Endothelial cell of umbilical vein (primary cell): Measurements from ENCODE around the gene ARSB. TPM values are rescaled to one million over a fixed set of nuclear protein-coding genes. Genes with fewer than 3 reads are reported as not detected.

Experiments used
- BruUV-seq: library from RNA; stranded (reverse); fragments of 400-500 nt; replicated peaks from 2 replicates; lab custom pipeline; 2021; lab: Mats Ljungman, UMichigan
- CTCF ChIA-PET: fragments of 300-600, 350-600 bp; sonication (Branson Sonifier 250); formaldehyde crosslinking; loops from one replicate; lab custom pipeline; 2021; ENCODE audit warnings: antibody characterized with exemption, inconsistent platforms; lab: Charles Lee
- POLR2A ChIA-PET: fragments of 300-600, 350-600 bp; sonication (Branson Sonifier 250); formaldehyde crosslinking; loops from one replicate; lab custom pipeline; 2021; ENCODE audit warnings: antibody characterized with exemption, inconsistent platforms; lab: Charles Lee
- DNase-seq: peaks from one replicate; pipeline ENCODE4 v3.0.0-alpha.2; 2011; ENCODE audit warnings: low read depth, low spot score
- FAIRE-seq: peaks from 2 replicates; lab custom pipeline; 2011; peaks lifted over from hg19 to GRCh38; lab: Jason Lieb, UNC
- H2AFZ ChIP-seq: 2 replicates; pipeline ENCODE4 v1.6.0; 2012; ENCODE audit warnings: low read depth, low read length, control low read depth, inconsistent platforms
- H3K27ac ChIP-seq: 2 replicates; pipeline ENCODE4 v1.5.1; 2011; ENCODE audit warnings: low read depth, mild to moderate bottlenecking, control low read depth, low read length, moderate library complexity; ENCODE audit not compliant: insufficient read depth
- H3K27me3 ChIP-seq, 2 experiments: 2 replicates each; pipeline versions ENCODE4 v1.6.0 to v1.6.1; 2011; ENCODE audit warnings: low read length in 2 of 2, mixed read lengths in 1 of 2; ENCODE audit not compliant: control insufficient read depth in 2 of 2, insufficient read depth in 2 of 2
- H3K36me3 ChIP-seq, 2 experiments: 2 replicates in 1 of 2; 3 replicates in 1 of 2; pipeline ENCODE4 v1.5.1; 2011; ENCODE audit warnings: low read length in 2 of 2, mild to moderate bottlenecking in 1 of 2, moderate library complexity in 1 of 2; ENCODE audit not compliant: control insufficient read depth in 2 of 2, insufficient read depth in 2 of 2; ENCODE audit errors: extremely low read depth in 1 of 2
- H3K4me1 ChIP-seq: 3 replicates; pipeline ENCODE4 v1.5.1; 2011; ENCODE audit warnings: mild to moderate bottlenecking, low read length; ENCODE audit not compliant: control insufficient read depth, insufficient read depth; ENCODE audit errors: extremely low read depth
- H3K4me2 ChIP-seq: 2 replicates; pipeline ENCODE4 v1.6.1; 2011; ENCODE audit warnings: low read length, control low read depth, mixed read lengths; ENCODE audit not compliant: insufficient read depth
- H3K4me3 ChIP-seq, 3 experiments: fragments of 200-600 bp in 1 of 3; sonication (generic), shearing (Covaris generic) in 1 of 3; replicated peaks in 1 of 3; 2 replicates each; pipeline ENCODE4 v1.5.1; 2011 to 2016; ENCODE audit warnings: control low read depth in 3 of 3, low read length in 3 of 3, mild to moderate bottlenecking in 2 of 3, inconsistent platforms in 1 of 3, low read depth in 1 of 3, moderate library complexity in 1 of 3; ENCODE audit not compliant: insufficient read depth in 1 of 3
- H3K79me2 ChIP-seq: 2 replicates; pipeline ENCODE4 v1.6.0; 2012; ENCODE audit warnings: low read length, inconsistent platforms; ENCODE audit not compliant: control insufficient read depth, insufficient read depth
- H3K9ac ChIP-seq: replicated peaks from 2 replicates; pipeline ENCODE3; 2011; ENCODE audit warnings: low read length, control low read depth; ENCODE audit not compliant: insufficient read depth; ENCODE audit errors: extremely low read depth
- H3K9me1 ChIP-seq: replicated peaks from 3 replicates; pipeline ENCODE4 v1.6.0; 2011; ENCODE audit warnings: mild to moderate bottlenecking, low read length; ENCODE audit not compliant: control insufficient read depth, insufficient read depth; ENCODE audit errors: extremely low read depth
- H3K9me3 ChIP-seq: replicated peaks from 2 replicates; pipeline ENCODE4 v1.5.1; 2012; ENCODE audit warnings: low read length, inconsistent platforms; ENCODE audit not compliant: control insufficient read depth, insufficient read depth
- H4K20me1 ChIP-seq: replicated peaks from 2 replicates; pipeline ENCODE3; 2011; ENCODE audit warnings: mild to moderate bottlenecking, low read length; ENCODE audit not compliant: control insufficient read depth, insufficient read depth; ENCODE audit errors: extremely low read depth
- CTCF ChIP-seq, 2 donors: IDR thresholded peaks; 1 replicate in 1 of 2; 2 replicates in 1 of 2; pipeline ENCODE4 v1.5.1; 2011; ENCODE audit warnings: low read length in 2 of 2, mild to moderate bottlenecking in 2 of 2, moderate library complexity in 2 of 2, control low read depth in 1 of 2, inconsistent platforms in 1 of 2, low read depth in 1 of 2; ENCODE audit not compliant: insufficient read depth in 1 of 2; ENCODE audit errors: extremely low read depth in 1 of 2
- EZH2 ChIP-seq: IDR thresholded peaks from 2 replicates; pipeline ENCODE4 v1.6.1; 2012; ENCODE audit warnings: borderline replicate concordance, low read depth, mild to moderate bottlenecking, moderate library complexity, low read length, inconsistent platforms; ENCODE audit not compliant: severe bottlenecking
- FOS ChIP-seq: IDR thresholded peaks from 2 replicates; pipeline ENCODE4 v1.6.1; 2011; ENCODE audit warnings: mild to moderate bottlenecking, low read length, moderate library complexity, borderline replicate concordance; ENCODE audit not compliant: insufficient read depth
- GATA2 ChIP-seq: IDR thresholded peaks from 2 replicates; pipeline ENCODE4 v1.7.0; 2011; ENCODE audit warnings: low read depth, mild to moderate bottlenecking, moderate library complexity, mixed read lengths, low read length; ENCODE audit not compliant: insufficient read length, insufficient read depth
- JUN ChIP-seq: IDR thresholded peaks from 2 replicates; pipeline ENCODE4 v1.6.1; 2011; ENCODE audit warnings: borderline replicate concordance, low read depth; ENCODE audit not compliant: insufficient read length, insufficient read depth
- MAX ChIP-seq: IDR thresholded peaks from 2 replicates; pipeline ENCODE4 v1.6.1; 2011; ENCODE audit not compliant: insufficient read depth, insufficient read length
- MYC ChIP-seq: IDR thresholded peaks from one replicate; pipeline ENCODE4 v1.6.1; 2011; ENCODE audit warnings: mild to moderate bottlenecking, low read depth, low read length
- POLR2A ChIP-seq: IDR thresholded peaks from 2 replicates; pipeline ENCODE4 v1.6.1; 2012; ENCODE audit warnings: low read depth, mild to moderate bottlenecking, control low read depth, low read length
- POLR2AphosphoS5 ChIP-seq: IDR thresholded peaks from 2 replicates; pipeline ENCODE4 v1.6.1; 2012; ENCODE audit warnings: low read depth, mild to moderate bottlenecking, control low read depth, low read length, moderate library complexity; ENCODE audit not compliant: insufficient read depth
- dilution Hi-C: fragments of 300-500 bp; cut with MboI; formaldehyde crosslinking; loops from one replicate; pipeline ENCODE4 v1.15.0; 2019; ENCODE audit warnings: low sequenced_read_pairs; ENCODE audit not compliant: extremely low pct_ligation_motif_present
- intact Hi-C: fragments of 100-400 bp; cut with micrococcal nuclease; formaldehyde crosslinking; loops from one replicate; pipeline ENCODE4 v1.10.0; 2022
- polyA plus RNA-seq, 4 experiments: library from polyadenylated mRNA; depleted of rRNA in 3 of 4; stranded (reverse) in 3 of 4; unstranded in 1 of 4; fragments of >200 nt; gene quantifications; 2 replicates each; pipeline versions ENCODE4 v1.2.1 to v1.2.3, GENCODE V29; 2011 to 2012; ENCODE audit warnings: missing spikeins in 1 of 4
- total RNA-seq: library from RNA; stranded (reverse); gene quantifications from 2 replicates; pipeline ENCODE4 v1.2.3, GENCODE V29; 2021

ARSB gene
- total and polyA plus RNA-seq, 2 donors (not counting 3 experiments of a cell fraction or from before 2014, with no cell fraction given): 17.2 to 25.8 TPM

GRCh38 chr5:79023947-79024346, 38.8 kb upstream of the ARSB start:
- no TSS peak for BruUV-seq
- no peak for DNase-seq
- H3K27me3 ChIP-seq: peaks cover 2 to 19% of the 10 kb centered on the region in 2 experiments
- no peaks in the 10 kb centered on the region for H3K9me3 ChIP-seq
- H3K27ac ChIP-seq: no peak overlapping the region
- intact Hi-C loops: loop anchor here (2.0 to 5.0 kb wide), 3 partner anchors 213 to 1059 kb away; partner anchors contain the start of gene JMY
- ChIA-PET POLR2A (no interaction called here), CTCF (interaction anchor here (1.0 to 13.1 kb wide), 22 partner anchors 8 to 1060 kb away, joined by 3 to 726 read pairs (median 11); partner anchors contain the start of genes ARSB and HOMER1)
- no peak overlapping the region for H3K4me3 ChIP-seq
- dilution Hi-C loops: no loop called here
- no peak for FAIRE-seq
- H3K9ac ChIP-seq: no peak overlapping the region
- no peak overlapping the region for H3K4me2 ChIP-seq
- H3K9me1 ChIP-seq: no peaks in the 10 kb centered on the region
- H3K4me1 ChIP-seq: peaks cover 16% of the 10 kb centered on the region
- H4K20me1 ChIP-seq: no peaks in the 10 kb centered on the region
- H3K79me2 ChIP-seq: no peaks in the 10 kb centered on the region
- TF ChIP-seq MAX (no peak), CTCF (IDR thresholded peaks at IDR 0.05; ENCODE audit: extremely low read depth in 1 of 2, insufficient read depth in 1 of 2, low read depth in 1 of 2, low read length in 2 of 2) (no peak), JUN (no peak), EZH2 (no peak), POLR2A (no peak), POLR2AphosphoS5 (no peak), MYC (no peak), FOS (no peak), GATA2 (no peak)
- no peaks in the 10 kb centered on the region for H3K36me3 ChIP-seq
- H2AFZ ChIP-seq: no peak overlapping the region
